Natural killer cell (primary cell): ENCODE results near the gene VPS54. TPM values are rescaled to one million over a fixed set of nuclear protein-coding genes. Genes with fewer than 3 reads are reported as not detected.

ENCODE experiments used
- ATAC-seq, 3 donors: fragments of 150-1000 bp in 2 of 3; fragments of 200-7000 bp in 1 of 3; cut with Tn5 transposase; 1 replicate in 1 of 3; 2 replicates in 2 of 3; pipeline ENCODE4 v1.10.0; 2021; ENCODE audit warnings: mild to moderate bottlenecking in 2 of 3, moderate library complexity in 2 of 3
- DNase-seq, 2 donors: peaks; one replicate each; pipeline versions ENCODE4 v3.0.0 to v3.0.0-alpha.2; 2013 to 2021; ENCODE audit warnings: mixed read lengths in 1 of 2
- H3K27ac ChIP-seq: one replicate; pipeline ENCODE4 v1.5.1; 2013; ENCODE audit warnings: mild to moderate bottlenecking, low read length
- H3K27me3 ChIP-seq: one replicate; pipeline ENCODE4 v1.6.1; 2013; ENCODE audit warnings: low read length; ENCODE audit not compliant: control insufficient read depth, insufficient read depth
- H3K36me3 ChIP-seq: one replicate; pipeline ENCODE4 v1.6.1; 2013; ENCODE audit warnings: low read length; ENCODE audit not compliant: control insufficient read depth, insufficient read depth
- H3K4me1 ChIP-seq: one replicate; pipeline ENCODE4 v1.6.1; 2013; ENCODE audit warnings: low read length; ENCODE audit not compliant: control insufficient read depth, insufficient read depth
- H3K4me3 ChIP-seq: one replicate; pipeline ENCODE4 v1.5.1; 2013; ENCODE audit warnings: low read length
- H3K9me3 ChIP-seq: one replicate; pipeline ENCODE4 v1.6.1; 2013; ENCODE audit warnings: low read length; ENCODE audit not compliant: control insufficient read depth, insufficient read depth
- H3K27ac Mint-ChIP-seq, 2 donors: one replicate each; pipeline ENCODE4 v1.8.0; 2022; ENCODE audit warnings: mild to moderate bottlenecking in 2 of 2, mixed read lengths in 2 of 2, moderate library complexity in 1 of 2
- H3K27me3 Mint-ChIP-seq, 2 donors: one replicate each; pipeline ENCODE4 v1.8.0; 2022; ENCODE audit warnings: low read depth in 2 of 2, mixed read lengths in 2 of 2
- H3K36me3 Mint-ChIP-seq: one replicate; pipeline ENCODE4 v1.8.0; 2022; ENCODE audit warnings: mixed read lengths
- H3K4me1 Mint-ChIP-seq, 2 donors: one replicate each; pipeline ENCODE4 v1.8.0; 2022; ENCODE audit warnings: mixed read lengths in 2 of 2
- H3K4me3 Mint-ChIP-seq: one replicate; pipeline ENCODE4 v1.8.0; 2022; ENCODE audit warnings: mild to moderate bottlenecking, moderate library complexity, mixed read lengths
- H3K9me3 Mint-ChIP-seq, 2 donors: one replicate each; pipeline ENCODE4 v1.8.0; 2022; ENCODE audit warnings: mixed read lengths in 2 of 2
- CTCF ChIP-seq: fragments of 200-600 bp; IDR thresholded peaks from one replicate; pipeline ENCODE4 v1.8.0; 2022; ENCODE audit warnings: antibody characterized with exemption
- WGBS: methylation state at CpG from one replicate; pipeline ENCODE4 v1.1.7; 2013; ENCODE audit warnings: missing lambda C conversion rate; ENCODE audit not compliant: insufficient coverage; 5-methylcytosine and 5-hydroxymethylcytosine counted together
- intact Hi-C: fragments of 100-400 bp; cut with micrococcal nuclease; formaldehyde crosslinking; loops from one replicate; pipeline ENCODE4 v1.14.2; 2022
- total RNA-seq, 4 donors: library from RNA; stranded (reverse); fragments of 120-200 nt in 1 of 4; gene quantifications; one replicate each; pipeline versions ENCODE4 v1.2.3 to v1.2.4, GENCODE V29; 2013 to 2022

The VPS54 gene
- total RNA-seq, 3 donors from 2014 or later (not counting 1 experiment from before 2014, with no cell fraction given), result 12.1 to 17.3 (median 13.5) TPM

DNA sequence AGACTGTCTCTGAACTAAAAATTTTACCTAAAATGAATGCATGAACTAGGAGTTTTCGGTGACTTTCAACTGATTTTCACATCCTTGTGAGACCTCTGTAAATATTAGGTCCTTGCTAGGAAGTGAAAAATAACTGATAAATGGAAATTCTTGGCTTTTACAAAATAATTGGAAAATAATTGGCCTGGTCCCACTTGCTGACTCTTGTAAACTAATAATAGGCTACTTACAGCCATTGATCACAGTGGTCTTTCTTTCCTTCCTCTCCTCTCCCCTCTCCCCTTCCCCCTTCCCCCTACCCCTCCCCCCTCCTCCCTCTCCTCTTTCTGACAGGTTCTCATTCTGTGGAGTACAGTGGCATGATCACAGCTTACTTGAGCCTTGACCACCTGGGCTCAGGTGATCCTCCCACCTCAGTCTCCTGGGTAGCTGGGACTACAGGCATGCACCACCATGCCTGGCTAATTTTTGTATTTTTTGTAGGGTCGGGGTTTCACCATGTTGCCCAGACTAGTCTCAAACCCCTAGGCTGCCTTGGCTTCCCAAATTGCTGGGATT lies 139.3 kb downstream of the VPS54 start:
- intact Hi-C loops, result no loop called here
- no peaks in the 10 kb centered on the region for H3K27me3 Mint-ChIP-seq
- H3K4me3 Mint-ChIP-seq, result no peak overlapping the region
- peak overlapping the region in 1 of 2 donors; percentile 77 for H3K27ac Mint-ChIP-seq
- no peaks in the 10 kb centered on the region for H3K9me3 Mint-ChIP-seq
- peaks cover 8% of the 10 kb centered on the region for H3K4me1 ChIP-seq
- peaks cover 27% of the 10 kb centered on the region for H3K36me3 ChIP-seq
- no peaks in the 10 kb centered on the region for H3K9me3 ChIP-seq
- no peak for DNase-seq
- no peak overlapping the region for H3K4me3 ChIP-seq
- no peak for TF ChIP-seq CTCF
- WGBS, result 95% methylated on average over 2 of the region's 2 CpGs
- no peak overlapping the region for H3K27ac ChIP-seq
- peaks cover 50 to 53% of the 10 kb centered on the region in 2 donors for H3K4me1 Mint-ChIP-seq
- H3K27me3 ChIP-seq, result no peaks in the 10 kb centered on the region
- peaks cover 9% of the 10 kb centered on the region for H3K36me3 Mint-ChIP-seq
- ATAC-seq, result no peak

DNA sequence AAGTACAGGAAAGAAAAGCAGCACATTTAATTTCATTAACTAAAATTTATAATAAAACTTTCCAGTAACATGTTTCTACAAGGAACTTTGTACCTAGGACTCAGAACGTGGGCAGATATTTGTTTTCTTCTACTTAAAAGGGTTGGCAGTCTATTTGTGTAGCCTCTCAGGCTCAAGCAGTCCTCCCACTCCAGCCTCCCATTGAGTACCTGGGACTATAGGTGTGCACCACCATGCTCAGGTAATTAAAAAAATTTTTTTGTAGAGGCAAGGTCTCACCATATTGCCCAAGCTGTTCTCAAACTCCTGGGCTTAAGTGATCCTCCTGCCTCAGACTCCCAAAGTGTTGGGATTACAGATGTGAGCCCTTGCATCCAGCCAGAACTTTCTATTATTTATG lies 140.7 kb downstream of the VPS54 start:
- no peak overlapping the region for H3K27ac ChIP-seq
- Mint-ChIP-seq H3K27me3 (no peaks in the 10 kb centered on the region), H3K27ac (no peak overlapping the region), H3K36me3 (peaks cover 2% of the 10 kb centered on the region), H3K9me3 (no peaks in the 10 kb centered on the region), H3K4me3 (no peak overlapping the region), H3K4me1 (peaks cover 61 to 63% of the 10 kb centered on the region in 2 donors)
- no peak for TF ChIP-seq CTCF
- DNase-seq, result no peak
- peaks cover 8% of the 10 kb centered on the region for H3K4me1 ChIP-seq
- H3K36me3 ChIP-seq, result peaks cover 15% of the 10 kb centered on the region
- no peak overlapping the region for H3K4me3 ChIP-seq
- no peak for ATAC-seq
- H3K27me3 ChIP-seq, result no peaks in the 10 kb centered on the region
- WGBS, result 91% methylated on average over 1 of the region's 1 CpG
- intact Hi-C loops, result no loop called here
- no peaks in the 10 kb centered on the region for H3K9me3 ChIP-seq

DNA sequence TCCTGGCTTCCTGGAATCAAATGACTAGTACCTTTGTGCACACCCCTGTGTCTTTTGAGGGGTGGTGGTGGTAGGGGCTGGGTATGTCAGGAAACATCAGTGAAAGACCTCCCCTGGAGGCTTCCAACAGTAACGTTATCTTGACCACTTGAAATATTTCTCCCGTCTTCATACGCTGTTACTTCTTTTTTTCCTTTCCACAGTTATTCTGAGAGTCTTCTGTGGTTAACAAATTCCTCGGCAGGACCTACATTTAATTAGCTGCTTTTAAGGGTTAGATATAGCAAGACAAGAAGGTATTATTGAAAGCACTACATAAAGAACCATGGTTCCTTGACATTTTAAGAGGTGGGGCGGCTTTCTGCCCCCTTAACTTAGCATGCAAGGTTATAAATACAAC lies 142.9 kb downstream of the VPS54 start:
- no peak for TF ChIP-seq CTCF
- no peaks in the 10 kb centered on the region for H3K9me3 ChIP-seq
- WGBS, result 38% methylated on average over 3 of the region's 5 CpGs
- Mint-ChIP-seq H3K27ac (peak overlapping the region; percentile 83 to 89), H3K36me3 (peaks cover 7% of the 10 kb centered on the region), H3K27me3 (no peaks in the 10 kb centered on the region), H3K4me3 (peak overlapping the region; percentile 7), H3K4me1 (peaks cover 56 to 60% of the 10 kb centered on the region in 2 donors), H3K9me3 (no peaks in the 10 kb centered on the region)
- DNase-seq, result no peak
- H3K4me1 ChIP-seq, result peaks cover 8% of the 10 kb centered on the region
- H3K4me3 ChIP-seq, result no peak overlapping the region
- H3K27ac ChIP-seq, result no peak overlapping the region
- intact Hi-C loops, result no loop called here
- peak in 2 of 3 donors; percentile 28 to 32 for ATAC-seq
- H3K27me3 ChIP-seq, result no peaks in the 10 kb centered on the region
- peaks cover 4% of the 10 kb centered on the region for H3K36me3 ChIP-seq
